Measurements from ENCODE around the gene EPHB6. TPM values are rescaled to one million over a fixed set of nuclear protein-coding genes. Genes with fewer than 3 reads are reported as not detected.

Gene EPHB6
- total and polyA plus RNA-seq, 8 donors, result 23.8 to 165 (median 28.8) TPM

DNA sequence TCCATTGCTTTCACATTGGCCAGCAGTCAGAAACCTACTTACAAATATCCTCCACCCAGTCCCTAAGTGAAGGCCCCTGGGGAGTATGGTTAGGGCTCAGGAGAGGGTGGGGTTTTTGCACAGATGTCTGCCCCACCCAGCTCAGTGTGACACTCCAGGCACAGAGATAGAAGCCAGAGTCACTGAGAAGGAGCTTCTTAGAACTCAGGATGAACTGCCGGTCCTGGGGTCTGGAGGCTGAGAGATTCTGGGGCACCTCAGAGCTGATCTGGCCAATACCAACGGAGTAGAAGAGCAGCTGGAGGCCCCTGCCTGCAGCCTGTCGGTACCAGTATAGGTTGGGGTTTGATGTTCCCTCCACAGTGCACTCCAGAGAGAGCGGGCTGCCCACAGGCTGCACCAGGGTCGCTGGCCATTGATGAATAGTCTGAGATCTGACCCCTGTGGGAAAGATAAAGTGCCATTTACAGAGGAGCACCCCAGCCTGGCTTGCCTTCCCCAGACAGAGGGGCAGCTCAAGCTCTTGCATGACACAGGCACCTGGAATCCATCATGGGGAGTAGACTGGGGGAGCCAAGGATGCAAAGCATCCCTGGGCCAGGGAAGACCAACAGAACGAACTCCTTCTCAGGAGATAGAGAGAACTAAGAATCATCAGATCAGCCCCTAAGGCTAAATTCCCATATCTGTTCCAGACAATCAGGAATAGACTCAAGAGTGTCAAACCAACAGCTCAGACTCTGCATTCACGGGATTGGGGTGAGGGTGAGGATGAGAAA is 42.2 kb upstream of the EPHB6 start:
- Histone ChIP-seq H3K36me3 (no peaks in the 10 kb centered on the region), H3K27me3 (no peaks in the 10 kb centered on the region), H3K9me3 (no peaks in the 10 kb centered on the region), H3K4me3 (no peak overlapping the region), H3K27ac (no peak overlapping the region), H3K4me1 (no peaks in the 10 kb centered on the region)
- DNase-seq, result no peak
- FAIRE-seq, result no peak
- TF ChIP-seq, protein P1, sequence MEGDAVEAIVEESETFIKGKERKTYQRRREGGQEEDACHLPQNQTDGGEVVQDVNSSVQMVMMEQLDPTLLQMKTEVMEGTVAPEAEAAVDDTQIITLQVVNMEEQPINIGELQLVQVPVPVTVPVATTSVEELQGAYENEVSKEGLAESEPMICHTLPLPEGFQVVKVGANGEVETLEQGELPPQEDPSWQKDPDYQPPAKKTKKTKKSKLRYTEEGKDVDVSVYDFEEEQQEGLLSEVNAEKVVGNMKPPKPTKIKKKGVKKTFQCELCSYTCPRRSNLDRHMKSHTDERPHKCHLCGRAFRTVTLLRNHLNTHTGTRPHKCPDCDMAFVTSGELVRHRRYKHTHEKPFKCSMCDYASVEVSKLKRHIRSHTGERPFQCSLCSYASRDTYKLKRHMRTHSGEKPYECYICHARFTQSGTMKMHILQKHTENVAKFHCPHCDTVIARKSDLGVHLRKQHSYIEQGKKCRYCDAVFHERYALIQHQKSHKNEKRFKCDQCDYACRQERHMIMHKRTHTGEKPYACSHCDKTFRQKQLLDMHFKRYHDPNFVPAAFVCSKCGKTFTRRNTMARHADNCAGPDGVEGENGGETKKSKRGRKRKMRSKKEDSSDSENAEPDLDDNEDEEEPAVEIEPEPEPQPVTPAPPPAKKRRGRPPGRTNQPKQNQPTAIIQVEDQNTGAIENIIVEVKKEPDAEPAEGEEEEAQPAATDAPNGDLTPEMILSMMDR (IDR thresholded peaks at IDR 0.05), result no peak
- WGBS, 2 donors, result 57 to 58% methylated on average over 7 of the region's 7 CpGs
- no peak for ATAC-seq
- intact Hi-C loops (cut with DNase I), result no loop called here

DNA sequence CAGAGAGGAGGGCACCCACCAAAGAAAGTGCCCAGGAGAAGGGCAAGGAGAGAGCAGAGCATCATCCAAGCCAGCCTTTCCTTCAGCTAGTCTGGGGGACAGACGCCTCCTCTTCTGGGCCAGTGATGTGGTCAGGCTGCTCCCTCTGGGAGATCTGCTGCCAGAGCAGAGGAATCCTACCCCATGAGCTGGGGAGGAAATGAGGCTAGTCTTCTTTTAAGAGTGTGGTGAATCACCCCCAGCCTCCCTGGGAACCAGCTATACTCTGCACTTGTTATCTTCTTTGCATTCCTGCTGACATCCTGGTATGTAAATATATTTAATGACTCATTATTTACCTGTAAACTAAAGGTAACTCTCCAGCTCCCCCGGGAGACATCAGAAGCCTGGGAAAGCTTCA is 41.6 kb upstream of the EPHB6 start:
- DNase-seq (no peak), ATAC-seq (peak; percentile 38 to 56 (median 50)), FAIRE-seq (no peak)
- WGBS, 2 donors, result 23 to 43% methylated on average over 2 of the region's 2 CpGs
- Histone ChIP-seq H3K27ac (no peak overlapping the region), H3K27me3 (no peaks in the 10 kb centered on the region), H3K36me3 (no peaks in the 10 kb centered on the region), H3K4me3 (no peak overlapping the region), H3K4me1 (no peaks in the 10 kb centered on the region), H3K9me3 (no peaks in the 10 kb centered on the region)
- intact Hi-C loops (cut with DNase I), result no loop called here
- TF ChIP-seq, protein P1 (IDR thresholded peaks at IDR 0.05), result no peak

DNA sequence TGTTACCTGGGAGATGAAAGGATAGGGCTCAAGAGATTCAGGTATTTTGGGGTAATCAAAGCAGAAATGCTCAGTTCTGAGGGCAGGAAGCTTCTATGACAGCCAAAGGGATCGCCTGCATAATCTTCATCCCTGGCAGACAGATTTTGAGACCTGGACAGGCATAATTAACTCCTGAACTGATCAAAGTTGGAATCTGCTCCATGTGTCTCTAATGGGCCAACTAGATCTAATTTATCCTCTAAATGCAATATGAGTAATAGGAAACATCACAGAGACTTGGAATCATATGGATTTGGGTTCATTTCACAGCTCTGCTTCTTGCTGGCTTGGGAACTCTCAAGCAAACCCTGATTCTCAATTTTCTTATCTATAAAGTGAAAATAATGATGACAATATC is 41.2 kb upstream of the EPHB6 start:
- no peaks in the 10 kb centered on the region for H3K27me3 ChIP-seq
- H3K9me3 ChIP-seq, result no peaks in the 10 kb centered on the region
- intact Hi-C loops (cut with DNase I), result no loop called here
- no peak for DNase-seq
- ATAC-seq, result no peak
- no peak overlapping the region for H3K4me3 ChIP-seq
- WGBS, 2 donors, result 40 to 48% methylated on average over 1 of the region's 1 CpG
- FAIRE-seq, result no peak
- TF ChIP-seq, protein P1 (IDR thresholded peaks at IDR 0.05), result no peak
- no peaks in the 10 kb centered on the region for H3K36me3 ChIP-seq
- no peak overlapping the region for H3K27ac ChIP-seq
- H3K4me1 ChIP-seq, result no peaks in the 10 kb centered on the region

DNA sequence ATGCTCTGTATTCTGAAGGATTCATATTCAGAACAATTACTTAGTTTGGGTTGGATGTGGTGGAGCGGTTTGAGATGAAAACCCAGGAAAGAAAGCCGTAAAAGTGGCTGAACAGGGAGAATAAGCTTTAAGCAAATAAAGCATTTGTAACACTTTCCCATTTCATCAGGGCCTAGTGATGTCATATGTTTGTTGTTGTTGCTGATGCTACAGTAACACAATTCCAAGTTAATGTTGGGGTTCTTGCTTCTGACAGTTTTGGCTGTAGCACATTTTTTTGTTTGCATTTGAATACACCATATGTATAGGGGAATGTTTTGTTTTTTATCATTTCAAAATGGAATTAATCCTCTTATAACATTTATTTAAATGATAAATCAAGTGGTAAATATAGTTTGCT is 40.4 kb upstream of the EPHB6 start:
- Histone ChIP-seq H3K36me3 (no peaks in the 10 kb centered on the region), H3K27me3 (no peaks in the 10 kb centered on the region), H3K4me1 (no peaks in the 10 kb centered on the region), H3K9me3 (no peaks in the 10 kb centered on the region), H3K4me3 (no peak overlapping the region), H3K27ac (no peak overlapping the region)
- FAIRE-seq (no peak), DNase-seq (no peak), ATAC-seq (no peak)
- WGBS, 2 donors, result 88% methylated on average over 2 of the region's 2 CpGs
- intact Hi-C loops (cut with DNase I), result no loop called here
- TF ChIP-seq, protein P1 (IDR thresholded peaks at IDR 0.05), result no peak

DNA sequence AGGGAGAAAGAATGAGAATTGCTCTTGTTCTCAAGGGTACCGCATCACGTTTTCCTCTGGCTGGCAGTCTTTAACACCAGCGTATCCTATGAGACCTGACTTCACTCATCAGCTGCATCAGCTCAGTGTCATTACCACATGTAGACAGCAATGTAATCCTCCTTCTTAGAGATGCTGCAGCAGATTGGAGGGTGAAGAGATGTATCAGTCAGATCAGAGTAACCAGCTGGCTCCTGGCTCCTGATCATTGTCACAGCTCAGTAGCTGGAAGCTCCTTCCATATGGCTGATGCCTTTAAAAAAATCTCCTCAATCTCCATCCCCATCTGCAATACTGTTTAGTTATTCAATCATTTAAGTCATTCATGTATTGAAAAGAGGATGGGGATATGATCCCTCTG is 39.7 kb upstream of the EPHB6 start:
- H3K36me3 ChIP-seq, result no peaks in the 10 kb centered on the region
- H3K27me3 ChIP-seq, result no peaks in the 10 kb centered on the region
- ATAC-seq (no peak), DNase-seq (no peak), FAIRE-seq (no peak)
- intact Hi-C loops (cut with DNase I), result no loop called here
- TF ChIP-seq, protein P1 (IDR thresholded peaks at IDR 0.05), result no peak
- H3K4me3 ChIP-seq, result no peak overlapping the region
- no peak overlapping the region for H3K27ac ChIP-seq
- H3K4me1 ChIP-seq, result no peaks in the 10 kb centered on the region
- 81 to 92% methylated on average over 3 of the region's 3 CpGs for WGBS, 2 donors
- no peaks in the 10 kb centered on the region for H3K9me3 ChIP-seq

Data from pancreas (tissue), 10 donors.